SK-N-SH treated with all-trans-retinoic acid at 6 μM for 48 hours (cell line): ENCODE data around the gene TMEM161A.

Source experiments
- ATAC-seq: fragments of 200-7000 bp; cut with Tn5 transposase; 3 replicates; pipeline ENCODE4 v1.9.1; 2020; ENCODE audit warnings: mild to moderate bottlenecking, moderate library complexity
- ARNTL ChIP-seq: fragments of 450-650 bp; formaldehyde crosslinking; IDR thresholded peaks from 2 replicates; pipeline ENCODE4 v1.5.0; 2020; ENCODE audit warnings: low read depth, mild to moderate bottlenecking, moderate library complexity, borderline replicate concordance
- BACH2 ChIP-seq: fragments of 250-450 bp; sonication (Bioruptor Pico); IDR thresholded peaks from 2 replicates; pipeline ENCODE4 v1.9.0; 2021; ENCODE audit warnings: mild to moderate bottlenecking, borderline replicate concordance
- ESRRG ChIP-seq: fragments of 250-450 bp; sonication (Bioruptor Pico); IDR thresholded peaks from 2 replicates; pipeline ENCODE4 v1.6.1; 2021; ENCODE audit warnings: mild to moderate bottlenecking
- GLIS3 ChIP-seq: fragments of 250-450 bp; sonication (Bioruptor Pico); IDR thresholded peaks from 2 replicates; pipeline ENCODE4 v1.5.0; 2020; ENCODE audit warnings: mild to moderate bottlenecking, moderate library complexity
- ISL1 ChIP-seq: fragments of 250-450 bp; sonication (Bioruptor Pico); IDR thresholded peaks from 2 replicates; pipeline ENCODE4 v2.1.2; 2022; ENCODE audit warnings: mild to moderate bottlenecking, moderate library complexity
- OSR1 ChIP-seq: fragments of 250-450 bp; sonication (Bioruptor Pico); IDR thresholded peaks from 2 replicates; pipeline ENCODE4 v1.8.0; 2022; ENCODE audit warnings: moderate library complexity, mild to moderate bottlenecking, inconsistent platforms
- PPARA ChIP-seq: fragments of 250-450 bp; sonication (Bioruptor Pico); IDR thresholded peaks from 2 replicates; pipeline ENCODE4 v1.5.0; 2020; ENCODE audit warnings: mild to moderate bottlenecking, borderline replicate concordance
- RARB ChIP-seq: fragments of 250-450 bp; sonication (Bioruptor Pico); IDR thresholded peaks from 2 replicates; pipeline ENCODE4 v1.8.0; 2021; ENCODE audit warnings: mild to moderate bottlenecking, moderate library complexity
- SNAI2 ChIP-seq: fragments of 250-450 bp; sonication (Bioruptor Pico); IDR thresholded peaks from 2 replicates; pipeline ENCODE4 v1.5.0; 2020; ENCODE audit warnings: mild to moderate bottlenecking, moderate library complexity
- TCF4 ChIP-seq: fragments of 250-450 bp; sonication (Bioruptor Pico); IDR thresholded peaks from 2 replicates; pipeline ENCODE4 v1.8.0; 2021; ENCODE audit warnings: mild to moderate bottlenecking, moderate library complexity, borderline replicate concordance
- TOX ChIP-seq: fragments of 250-450 bp; sonication (Bioruptor Pico); IDR thresholded peaks from 2 replicates; pipeline ENCODE4 v1.8.0; 2021; ENCODE audit warnings: mild to moderate bottlenecking, moderate library complexity, borderline replicate concordance
- ZC3H10 ChIP-seq: fragments of 250-450 bp; sonication (Bioruptor Pico); IDR thresholded peaks from 2 replicates; pipeline ENCODE4 v1.5.1; 2021; ENCODE audit warnings: mild to moderate bottlenecking, moderate library complexity
- ZNF565 ChIP-seq: fragments of 450-650 bp; formaldehyde crosslinking; conservative IDR thresholded peaks from 2 replicates; pipeline ENCODE4 v1.5.0; 2020; ENCODE audit warnings: low read depth, mild to moderate bottlenecking, moderate library complexity
- ZNF70 ChIP-seq: fragments of 450-650 bp; formaldehyde crosslinking; IDR thresholded peaks from 2 replicates; pipeline ENCODE4 v1.5.0; 2020; ENCODE audit warnings: mild to moderate bottlenecking, moderate library complexity
- ZNF8 ChIP-seq: fragments of 450-650 bp; formaldehyde crosslinking; IDR thresholded peaks from 2 replicates; pipeline ENCODE4 v1.5.0; 2020; ENCODE audit warnings: mild to moderate bottlenecking, moderate library complexity
- TF ChIP-seq, protein P1 (sequence below): fragments of 250-450 bp; sonication (Bioruptor Pico); IDR thresholded peaks from 2 replicates; pipeline ENCODE4 v1.5.1; 2020; ENCODE audit warnings: low read depth, mild to moderate bottlenecking, moderate library complexity
- TF ChIP-seq, protein P2 (sequence below): fragments of 250-450 bp; sonication (Bioruptor Pico); IDR thresholded peaks from 2 replicates; pipeline ENCODE4 v1.5.0; 2020; ENCODE audit warnings: mild to moderate bottlenecking, moderate library complexity
- TF ChIP-seq, protein P3 (sequence below): fragments of 250-450 bp; sonication (Bioruptor Pico); IDR thresholded peaks from 2 replicates; pipeline ENCODE4 v1.8.0; 2020; ENCODE audit warnings: mild to moderate bottlenecking, moderate library complexity, borderline replicate concordance
- TF ChIP-seq, protein P4 (sequence below): fragments of 250-450 bp; sonication (Bioruptor Pico); IDR thresholded peaks from 2 replicates; pipeline ENCODE4 v1.8.0; 2021; ENCODE audit warnings: low read depth, mild to moderate bottlenecking, moderate library complexity, borderline replicate concordance
- TF ChIP-seq, protein P5 (sequence below): fragments of 250-450 bp; sonication (Bioruptor Pico); IDR thresholded peaks from 2 replicates; pipeline ENCODE4 v1.5.1; 2021; ENCODE audit warnings: mild to moderate bottlenecking, moderate library complexity

Gene TMEM161A

DNA sequence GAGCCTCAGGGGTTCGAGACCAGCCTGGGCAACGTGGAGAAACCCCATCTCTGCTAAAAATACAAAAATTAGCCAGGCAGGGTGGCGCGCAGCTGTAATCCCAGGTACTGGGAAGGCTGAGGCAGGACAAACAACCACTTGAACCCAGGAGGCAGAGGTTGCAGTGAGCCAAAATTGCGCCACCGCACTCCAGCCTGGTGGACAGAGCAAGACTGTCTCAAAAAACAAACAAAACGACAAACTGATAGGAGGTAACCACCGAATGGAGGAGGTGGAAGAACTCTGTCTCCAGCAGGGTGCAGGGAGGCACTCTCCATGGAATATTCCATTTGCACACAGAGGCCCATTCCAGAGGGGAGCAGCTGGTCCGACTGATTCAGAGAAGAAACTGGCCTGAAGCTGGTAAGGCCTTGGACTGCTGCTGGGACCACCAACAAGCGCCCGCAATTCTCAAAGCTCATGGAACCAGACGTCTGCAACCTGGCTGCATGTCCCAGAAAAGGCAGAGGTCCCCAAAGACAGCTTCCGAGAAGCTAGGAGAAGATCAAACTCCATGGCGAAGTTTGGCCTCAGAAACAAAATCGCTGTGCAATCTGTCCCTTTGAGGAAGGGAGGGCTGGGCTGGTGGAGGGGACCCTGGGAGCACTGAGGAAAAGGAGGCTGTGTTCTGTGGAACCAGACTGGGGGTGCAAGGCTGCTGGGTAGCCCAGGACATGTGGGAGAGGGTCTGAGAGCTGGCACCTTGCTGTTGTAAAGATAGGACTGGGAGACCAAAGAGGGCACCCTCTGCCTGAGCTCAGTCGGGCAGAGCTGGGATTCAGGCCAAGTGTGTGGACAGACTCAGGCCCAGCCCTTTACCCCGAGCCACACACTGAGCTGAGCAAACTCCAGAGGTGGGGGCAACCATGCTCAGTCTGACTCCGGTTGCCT, 39.3 kb downstream of the TMEM161A start:
- ATAC-seq: no peak
- TF ChIP-seq PPARA: no peak
- TF ChIP-seq GLIS3 (CRISPR knock-in tag): no peak
- TF ChIP-seq, protein P1, sequence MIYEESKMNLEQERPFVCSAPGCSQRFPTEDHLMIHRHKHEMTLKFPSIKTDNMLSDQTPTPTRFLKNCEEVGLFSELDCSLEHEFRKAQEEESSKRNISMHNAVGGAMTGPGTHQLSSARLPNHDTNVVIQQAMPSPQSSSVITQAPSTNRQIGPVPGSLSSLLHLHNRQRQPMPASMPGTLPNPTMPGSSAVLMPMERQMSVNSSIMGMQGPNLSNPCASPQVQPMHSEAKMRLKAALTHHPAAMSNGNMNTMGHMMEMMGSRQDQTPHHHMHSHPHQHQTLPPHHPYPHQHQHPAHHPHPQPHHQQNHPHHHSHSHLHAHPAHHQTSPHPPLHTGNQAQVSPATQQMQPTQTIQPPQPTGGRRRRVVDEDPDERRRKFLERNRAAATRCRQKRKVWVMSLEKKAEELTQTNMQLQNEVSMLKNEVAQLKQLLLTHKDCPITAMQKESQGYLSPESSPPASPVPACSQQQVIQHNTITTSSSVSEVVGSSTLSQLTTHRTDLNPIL: no peak
- TF ChIP-seq, protein P2, sequence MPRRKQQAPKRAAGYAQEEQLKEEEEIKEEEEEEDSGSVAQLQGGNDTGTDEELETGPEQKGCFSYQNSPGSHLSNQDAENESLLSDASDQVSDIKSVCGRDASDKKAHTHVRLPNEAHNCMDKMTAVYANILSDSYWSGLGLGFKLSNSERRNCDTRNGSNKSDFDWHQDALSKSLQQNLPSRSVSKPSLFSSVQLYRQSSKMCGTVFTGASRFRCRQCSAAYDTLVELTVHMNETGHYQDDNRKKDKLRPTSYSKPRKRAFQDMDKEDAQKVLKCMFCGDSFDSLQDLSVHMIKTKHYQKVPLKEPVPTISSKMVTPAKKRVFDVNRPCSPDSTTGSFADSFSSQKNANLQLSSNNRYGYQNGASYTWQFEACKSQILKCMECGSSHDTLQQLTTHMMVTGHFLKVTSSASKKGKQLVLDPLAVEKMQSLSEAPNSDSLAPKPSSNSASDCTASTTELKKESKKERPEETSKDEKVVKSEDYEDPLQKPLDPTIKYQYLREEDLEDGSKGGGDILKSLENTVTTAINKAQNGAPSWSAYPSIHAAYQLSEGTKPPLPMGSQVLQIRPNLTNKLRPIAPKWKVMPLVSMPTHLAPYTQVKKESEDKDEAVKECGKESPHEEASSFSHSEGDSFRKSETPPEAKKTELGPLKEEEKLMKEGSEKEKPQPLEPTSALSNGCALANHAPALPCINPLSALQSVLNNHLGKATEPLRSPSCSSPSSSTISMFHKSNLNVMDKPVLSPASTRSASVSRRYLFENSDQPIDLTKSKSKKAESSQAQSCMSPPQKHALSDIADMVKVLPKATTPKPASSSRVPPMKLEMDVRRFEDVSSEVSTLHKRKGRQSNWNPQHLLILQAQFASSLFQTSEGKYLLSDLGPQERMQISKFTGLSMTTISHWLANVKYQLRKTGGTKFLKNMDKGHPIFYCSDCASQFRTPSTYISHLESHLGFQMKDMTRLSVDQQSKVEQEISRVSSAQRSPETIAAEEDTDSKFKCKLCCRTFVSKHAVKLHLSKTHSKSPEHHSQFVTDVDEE: no peak
- TF ChIP-seq TOX (CRISPR knock-in tag): no peak
- no peak for TF ChIP-seq ISL1 (CRISPR knock-in tag)
- TF ChIP-seq, protein P3, sequence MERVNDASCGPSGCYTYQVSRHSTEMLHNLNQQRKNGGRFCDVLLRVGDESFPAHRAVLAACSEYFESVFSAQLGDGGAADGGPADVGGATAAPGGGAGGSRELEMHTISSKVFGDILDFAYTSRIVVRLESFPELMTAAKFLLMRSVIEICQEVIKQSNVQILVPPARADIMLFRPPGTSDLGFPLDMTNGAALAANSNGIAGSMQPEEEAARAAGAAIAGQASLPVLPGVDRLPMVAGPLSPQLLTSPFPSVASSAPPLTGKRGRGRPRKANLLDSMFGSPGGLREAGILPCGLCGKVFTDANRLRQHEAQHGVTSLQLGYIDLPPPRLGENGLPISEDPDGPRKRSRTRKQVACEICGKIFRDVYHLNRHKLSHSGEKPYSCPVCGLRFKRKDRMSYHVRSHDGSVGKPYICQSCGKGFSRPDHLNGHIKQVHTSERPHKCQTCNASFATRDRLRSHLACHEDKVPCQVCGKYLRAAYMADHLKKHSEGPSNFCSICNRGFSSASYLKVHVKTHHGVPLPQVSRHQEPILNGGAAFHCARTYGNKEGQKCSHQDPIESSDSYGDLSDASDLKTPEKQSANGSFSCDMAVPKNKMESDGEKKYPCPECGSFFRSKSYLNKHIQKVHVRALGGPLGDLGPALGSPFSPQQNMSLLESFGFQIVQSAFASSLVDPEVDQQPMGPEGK: no peak

DNA sequence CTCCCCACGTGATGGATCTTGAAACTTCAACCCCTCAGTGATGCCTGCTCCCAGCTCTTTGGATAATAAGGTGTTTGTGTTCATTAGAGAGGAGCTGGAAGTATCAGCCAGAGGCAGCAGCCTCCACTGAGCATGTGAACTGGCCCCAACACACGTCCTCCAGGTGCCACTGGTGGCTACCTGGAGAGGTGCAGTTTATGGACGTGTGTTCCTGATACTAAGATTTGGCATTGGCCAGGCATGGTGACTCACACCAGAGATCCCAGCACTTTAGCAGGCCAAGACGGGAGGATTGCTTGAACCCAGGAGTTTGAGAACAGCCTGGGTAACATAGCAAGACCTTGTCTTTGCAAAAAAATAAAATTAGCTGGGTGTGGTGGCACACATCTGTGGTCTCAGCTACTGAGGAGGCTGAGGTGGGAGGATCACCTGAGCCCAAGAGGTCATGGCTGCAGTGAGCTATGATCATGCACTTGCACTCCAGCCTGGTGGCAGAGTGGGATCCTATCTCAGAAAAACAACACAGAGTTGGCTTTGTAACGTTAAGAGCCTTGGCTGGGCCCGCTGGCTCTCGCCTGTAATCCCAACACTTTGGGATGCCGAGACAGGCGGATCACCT, 40.1 kb downstream of the TMEM161A start:
- no peak for ATAC-seq

More for the DNA sequence above, 40.1 kb downstream of the TMEM161A start:
- no peak for TF ChIP-seq OSR1 (CRISPR knock-in tag)
- no peak for TF ChIP-seq ARNTL (CRISPR knock-in tag)
- TF ChIP-seq, protein P4, sequence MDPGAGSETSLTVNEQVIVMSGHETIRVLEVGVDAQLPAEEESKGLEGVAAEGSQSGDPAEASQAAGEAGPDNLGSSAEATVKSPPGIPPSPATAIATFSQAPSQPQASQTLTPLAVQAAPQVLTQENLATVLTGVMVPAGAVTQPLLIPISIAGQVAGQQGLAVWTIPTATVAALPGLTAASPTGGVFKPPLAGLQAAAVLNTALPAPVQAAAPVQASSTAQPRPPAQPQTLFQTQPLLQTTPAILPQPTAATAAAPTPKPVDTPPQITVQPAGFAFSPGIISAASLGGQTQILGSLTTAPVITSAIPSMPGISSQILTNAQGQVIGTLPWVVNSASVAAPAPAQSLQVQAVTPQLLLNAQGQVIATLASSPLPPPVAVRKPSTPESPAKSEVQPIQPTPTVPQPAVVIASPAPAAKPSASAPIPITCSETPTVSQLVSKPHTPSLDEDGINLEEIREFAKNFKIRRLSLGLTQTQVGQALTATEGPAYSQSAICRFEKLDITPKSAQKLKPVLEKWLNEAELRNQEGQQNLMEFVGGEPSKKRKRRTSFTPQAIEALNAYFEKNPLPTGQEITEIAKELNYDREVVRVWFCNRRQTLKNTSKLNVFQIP (CRISPR knock-in tag): no peak
- no peak for TF ChIP-seq TCF4 (CRISPR knock-in tag)
- no peak for TF ChIP-seq RARB
- no peak for TF ChIP-seq ZC3H10
- no peak for TF ChIP-seq ZNF70
- TF ChIP-seq, protein P3: no peak
- TF ChIP-seq SNAI2 (CRISPR knock-in tag): no peak
- TF ChIP-seq PPARA: no peak
- TF ChIP-seq ISL1 (CRISPR knock-in tag): no peak
- TF ChIP-seq GLIS3 (CRISPR knock-in tag): no peak
- TF ChIP-seq BACH2: no peak
- no peak for TF ChIP-seq ZNF565 (CRISPR knock-in tag)
- TF ChIP-seq, protein P1: no peak
- TF ChIP-seq TOX (CRISPR knock-in tag): no peak
- TF ChIP-seq, protein P5, sequence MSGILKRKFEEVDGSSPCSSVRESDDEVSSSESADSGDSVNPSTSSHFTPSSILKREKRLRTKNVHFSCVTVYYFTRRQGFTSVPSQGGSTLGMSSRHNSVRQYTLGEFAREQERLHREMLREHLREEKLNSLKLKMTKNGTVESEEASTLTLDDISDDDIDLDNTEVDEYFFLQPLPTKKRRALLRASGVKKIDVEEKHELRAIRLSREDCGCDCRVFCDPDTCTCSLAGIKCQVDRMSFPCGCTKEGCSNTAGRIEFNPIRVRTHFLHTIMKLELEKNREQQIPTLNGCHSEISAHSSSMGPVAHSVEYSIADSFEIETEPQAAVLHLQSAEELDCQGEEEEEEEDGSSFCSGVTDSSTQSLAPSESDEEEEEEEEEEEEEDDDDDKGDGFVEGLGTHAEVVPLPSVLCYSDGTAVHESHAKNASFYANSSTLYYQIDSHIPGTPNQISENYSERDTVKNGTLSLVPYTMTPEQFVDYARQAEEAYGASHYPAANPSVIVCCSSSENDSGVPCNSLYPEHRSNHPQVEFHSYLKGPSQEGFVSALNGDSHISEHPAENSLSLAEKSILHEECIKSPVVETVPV (CRISPR knock-in tag): no peak
- no peak for TF ChIP-seq ZNF8
- no peak for TF ChIP-seq ESRRG
